Fibroblast of lung (primary cell): ENCODE measurements around the gene ADH1A. TPM values are rescaled to one million over a fixed set of nuclear protein-coding genes. Genes with fewer than 3 reads are reported as not detected.
A peak's percentile ranks its signal among the peaks of the same experiment; 100 is the strongest.

Experiments
- DNase-seq, 2 donors: peaks; one replicate each; pipeline versions ENCODE4 v3.0.0 to v3.0.0-alpha.2; 2010; ENCODE audit warnings: low read depth in 2 of 2
- H2AFZ ChIP-seq: 2 replicates; pipeline ENCODE4 v1.5.1; 2012; ENCODE audit warnings: low read length, control low read depth, inconsistent platforms
- H3K27ac ChIP-seq: 2 replicates; pipeline ENCODE4 v1.5.1; 2011; ENCODE audit warnings: low read length, control low read depth; ENCODE audit not compliant: insufficient read depth
- H3K27me3 ChIP-seq: 2 replicates; pipeline ENCODE4 v1.5.1; 2011; ENCODE audit warnings: mild to moderate bottlenecking, low read length; ENCODE audit not compliant: control insufficient read depth, insufficient read depth
- H3K36me3 ChIP-seq: 2 replicates; pipeline ENCODE4 v1.5.1; 2011; ENCODE audit warnings: low read length; ENCODE audit not compliant: control insufficient read depth, insufficient read depth
- H3K4me1 ChIP-seq: 2 replicates; pipeline ENCODE4 v1.5.1; 2011; ENCODE audit warnings: low read length; ENCODE audit not compliant: control insufficient read depth, insufficient read depth; ENCODE audit errors: extremely low read depth
- H3K4me2 ChIP-seq: 2 replicates; pipeline ENCODE4 v1.5.1; 2011; ENCODE audit warnings: low read length, control low read depth; ENCODE audit not compliant: insufficient read depth; ENCODE audit errors: extremely low read depth
- H3K4me3 ChIP-seq, 4 experiments: fragments of 200-600 bp in 1 of 4; sonication (generic) in 1 of 4; replicated peaks in 1 of 4; 2 replicates each; pipeline ENCODE4 v1.5.1; 2011 to 2016; ENCODE audit warnings: low read length in 4 of 4, low read depth in 3 of 4, mild to moderate bottlenecking in 3 of 4, control low read depth in 2 of 4, inconsistent platforms in 1 of 4, mixed read lengths in 1 of 4; ENCODE audit not compliant: insufficient read depth in 1 of 4; ENCODE audit errors: control extremely low read depth in 1 of 4
- H3K79me2 ChIP-seq: 2 replicates; pipeline ENCODE4 v1.5.1; 2012; ENCODE audit warnings: mild to moderate bottlenecking, low read length, inconsistent platforms; ENCODE audit not compliant: control insufficient read depth, insufficient read depth
- H3K9ac ChIP-seq: 2 replicates; pipeline ENCODE4 v1.5.1; 2011; ENCODE audit warnings: mild to moderate bottlenecking, low read length, control low read depth; ENCODE audit not compliant: insufficient read depth
- H3K9me3 ChIP-seq: 2 replicates; pipeline ENCODE4 v1.5.1; 2012; ENCODE audit warnings: low read depth, low read length; ENCODE audit not compliant: control insufficient read depth, insufficient read depth
- H4K20me1 ChIP-seq: 2 replicates; pipeline ENCODE4 v1.5.1; 2011; ENCODE audit warnings: low read length; ENCODE audit not compliant: control insufficient read depth, insufficient read depth; ENCODE audit errors: extremely low read depth
- EZH2 ChIP-seq: IDR thresholded peaks from 2 replicates; pipeline ENCODE4 v1.5.1; 2012; ENCODE audit warnings: low read length, control low read depth, mild to moderate bottlenecking; ENCODE audit errors: missing control alignments
- polyA plus RNA-seq, 2 donors: library from polyadenylated mRNA; depleted of rRNA in 1 of 2; stranded (reverse) in 1 of 2; unstranded in 1 of 2; fragments of >200 nt; gene quantifications; 2 replicates each; pipeline ENCODE4 v1.2.1, GENCODE V29; 2011 to 2012; ENCODE audit warnings: missing spikeins in 1 of 2
- total RNA-seq: library from RNA; depleted of rRNA; stranded (reverse); fragments of >200 nt; gene quantifications from 2 replicates; pipeline ENCODE4 v1.2.1, GENCODE V29; 2014
- TF ChIP-seq, protein P1 (sequence below), 2 donors: IDR thresholded peaks in 1 of 2; conservative IDR thresholded peaks in 1 of 2; 1 replicate in 1 of 2; 2 replicates in 1 of 2; pipeline ENCODE4 v1.5.1; 2011 to 2012; ENCODE audit warnings: low read length in 2 of 2, control low read depth in 1 of 2, inconsistent platforms in 1 of 2, low read depth in 1 of 2, mild to moderate bottlenecking in 1 of 2

Gene ADH1A
- total and polyA plus RNA-seq, 2 donors (not counting 1 experiment from before 2014, with no cell fraction given), result 0.06 to 0.17 TPM

- Histone ChIP-seq H3K27me3 (no peaks in the 10 kb centered on the region), H3K9ac (no peak overlapping the region), H3K4me2 (no peak overlapping the region), H3K79me2 (no peaks in the 10 kb centered on the region), H3K4me1 (no peaks in the 10 kb centered on the region), H3K36me3 (no peaks in the 10 kb centered on the region), H3K4me3 (no peak overlapping the region), H3K9me3 (no peaks in the 10 kb centered on the region), H3K27ac (no peak overlapping the region), H2AFZ (no peak overlapping the region), H4K20me1 (no peaks in the 10 kb centered on the region)
- TF ChIP-seq, protein P1, sequence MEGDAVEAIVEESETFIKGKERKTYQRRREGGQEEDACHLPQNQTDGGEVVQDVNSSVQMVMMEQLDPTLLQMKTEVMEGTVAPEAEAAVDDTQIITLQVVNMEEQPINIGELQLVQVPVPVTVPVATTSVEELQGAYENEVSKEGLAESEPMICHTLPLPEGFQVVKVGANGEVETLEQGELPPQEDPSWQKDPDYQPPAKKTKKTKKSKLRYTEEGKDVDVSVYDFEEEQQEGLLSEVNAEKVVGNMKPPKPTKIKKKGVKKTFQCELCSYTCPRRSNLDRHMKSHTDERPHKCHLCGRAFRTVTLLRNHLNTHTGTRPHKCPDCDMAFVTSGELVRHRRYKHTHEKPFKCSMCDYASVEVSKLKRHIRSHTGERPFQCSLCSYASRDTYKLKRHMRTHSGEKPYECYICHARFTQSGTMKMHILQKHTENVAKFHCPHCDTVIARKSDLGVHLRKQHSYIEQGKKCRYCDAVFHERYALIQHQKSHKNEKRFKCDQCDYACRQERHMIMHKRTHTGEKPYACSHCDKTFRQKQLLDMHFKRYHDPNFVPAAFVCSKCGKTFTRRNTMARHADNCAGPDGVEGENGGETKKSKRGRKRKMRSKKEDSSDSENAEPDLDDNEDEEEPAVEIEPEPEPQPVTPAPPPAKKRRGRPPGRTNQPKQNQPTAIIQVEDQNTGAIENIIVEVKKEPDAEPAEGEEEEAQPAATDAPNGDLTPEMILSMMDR (conservative IDR thresholded peaks at IDR 0.05 in 1 of 2, IDR thresholded peaks at IDR 0.05 in 1 of 2; ENCODE audit: low read depth in 1 of 2, low read length in 2 of 2), result no peak
- no peak for DNase-seq
Measured at GRCh38 chr4:99275050-99275449, 15.7 kb downstream of the ADH1A start.

- no peaks in the 10 kb centered on the region for H3K9me3 ChIP-seq
- no peaks in the 10 kb centered on the region for H4K20me1 ChIP-seq
- no peaks in the 10 kb centered on the region for H3K4me1 ChIP-seq
- no peak for DNase-seq
- TF ChIP-seq EZH2, result no peak
- TF ChIP-seq, protein P1 (conservative IDR thresholded peaks at IDR 0.05 in 1 of 2, IDR thresholded peaks at IDR 0.05 in 1 of 2; ENCODE audit: low read depth in 1 of 2, low read length in 2 of 2), result no peak
- H3K36me3 ChIP-seq, result no peaks in the 10 kb centered on the region
- no peak overlapping the region for H3K27ac ChIP-seq
- H3K4me3 ChIP-seq, result no peak overlapping the region
- no peak overlapping the region for H2AFZ ChIP-seq
- H3K9ac ChIP-seq, result no peak overlapping the region
- no peaks in the 10 kb centered on the region for H3K79me2 ChIP-seq
- H3K4me2 ChIP-seq, result no peak overlapping the region
- H3K27me3 ChIP-seq, result no peaks in the 10 kb centered on the region
Measured at GRCh38 chr4:99273704-99274103, 17.1 kb downstream of the ADH1A start.

DNA sequence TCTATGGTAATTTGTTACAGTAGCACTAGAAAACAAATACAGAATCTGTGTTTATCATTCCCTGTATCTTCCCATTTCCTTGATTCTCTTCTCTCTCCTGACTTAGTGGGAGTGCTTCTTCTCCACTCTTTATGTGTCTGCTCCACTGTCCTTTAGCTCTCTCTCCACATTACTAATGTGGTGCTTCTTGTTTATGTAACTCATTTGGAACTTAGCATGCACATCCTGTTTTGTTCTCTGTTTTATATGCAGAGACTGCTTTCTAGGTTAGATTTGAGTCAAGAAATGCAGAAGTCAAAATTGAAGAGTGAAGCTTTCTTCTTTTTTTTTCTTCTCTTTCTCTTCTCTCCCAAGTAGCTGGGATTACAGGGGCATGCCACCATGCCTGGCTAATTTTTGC is 25.9 kb downstream of the ADH1A start:
- Histone ChIP-seq H3K4me1 (no peaks in the 10 kb centered on the region), H3K9me3 (no peaks in the 10 kb centered on the region), H3K9ac (no peak overlapping the region), H3K36me3 (no peaks in the 10 kb centered on the region), H3K4me2 (no peak overlapping the region), H2AFZ (no peak overlapping the region), H3K79me2 (no peaks in the 10 kb centered on the region), H4K20me1 (no peaks in the 10 kb centered on the region), H3K27me3 (no peaks in the 10 kb centered on the region), H3K27ac (no peak overlapping the region), H3K4me3 (no peak overlapping the region)
- DNase-seq, result peak in 1 of 2 donors; percentile 8
- TF ChIP-seq, protein P1 (conservative IDR thresholded peaks at IDR 0.05 in 1 of 2, IDR thresholded peaks at IDR 0.05 in 1 of 2; ENCODE audit: low read depth in 1 of 2, low read length in 2 of 2), result no peak
- TF ChIP-seq EZH2, result no peak
